H1 (cell line): ENCODE data around the gene FEZF1. TPM values are rescaled to one million over a fixed set of nuclear protein-coding genes. Genes with fewer than 3 reads are reported as not detected.

Experiments used
- CTBP2 ChIP-seq: IDR thresholded peaks from 2 replicates; pipeline ENCODE4 v1.7.0; 2011; ENCODE audit warnings: borderline replicate concordance, mild to moderate bottlenecking, moderate library complexity, mixed read lengths, low read length; ENCODE audit not compliant: insufficient read depth, insufficient read length
- EZH2 ChIP-seq: fragments of 200-600 bp; sonication (generic); IDR thresholded peaks from 2 replicates; pipeline ENCODE4 v1.7.1; 2012; ENCODE audit warnings: low read depth, mild to moderate bottlenecking, moderate library complexity, low read length, inconsistent platforms; ENCODE audit not compliant: severe bottlenecking
- JUN ChIP-seq: IDR thresholded peaks from 2 replicates; pipeline ENCODE4 v1.6.1; 2011; ENCODE audit warnings: low read depth, mild to moderate bottlenecking, improper control_type of control experiment, low read length
- JUND ChIP-seq: IDR thresholded peaks from 2 replicates; pipeline ENCODE4 v1.6.1; 2011; ENCODE audit warnings: mild to moderate bottlenecking, improper control_type of control experiment, low read length
- MAFK ChIP-seq: IDR thresholded peaks from 2 replicates; pipeline ENCODE4 v1.6.1; 2012; ENCODE audit warnings: low read depth, mild to moderate bottlenecking, improper control_type of control experiment, low read length
- RFX5 ChIP-seq: IDR thresholded peaks from 2 replicates; pipeline ENCODE4 v1.6.1; 2011; ENCODE audit warnings: low read depth, low read length, improper control_type of control experiment, borderline replicate concordance
- SAP30 ChIP-seq: fragments of 300-600 bp; sonication (generic); IDR thresholded peaks from 2 replicates; pipeline ENCODE4 v1.7.1; 2012; ENCODE audit warnings: low read length, moderate library complexity, mild to moderate bottlenecking, inconsistent platforms; ENCODE audit not compliant: insufficient read depth, insufficient replicate concordance
- TAF7 ChIP-seq: optimal IDR thresholded peaks from 2 replicates; pipeline ENCODE3; 2011; ENCODE audit warnings: low read depth, mild to moderate bottlenecking, inconsistent platforms, low read length, moderate library complexity, borderline replicate concordance
- polyA plus RNA-seq, 7 experiments: library from polyadenylated mRNA; depleted of rRNA in 3 of 7; stranded (reverse) in 5 of 7; unstranded in 2 of 7; fragments of >200 nt in 5 of 7; fragments of 200-250 nt in 2 of 7; gene quantifications; 1 replicate in 5 of 7; 2 replicates in 1 of 7; 4 replicates in 1 of 7; pipeline versions ENCODE4 v1.2.1 to v1.2.3, GENCODE V29; 2011 to 2013; ENCODE audit warnings: missing spikeins in 2 of 7, mixed read lengths in 2 of 7
- total RNA-seq: library from RNA; stranded (reverse); fragmentation: NEBNext Ultra II Directional; extraction: Animal tissue kit (Norgen Biotek cat#: 25700); gene quantifications from 2 replicates; pipeline ENCODE4 v1.2.1, GENCODE V29; 2021
- TF ChIP-seq, protein P1 (sequence below): fragments of 300-600 bp; sonication (generic); IDR thresholded peaks from 2 replicates; pipeline ENCODE4 v1.7.1; 2012; ENCODE audit warnings: low read length, moderate library complexity, mild to moderate bottlenecking, inconsistent platforms; ENCODE audit not compliant: insufficient replicate concordance

Gene FEZF1
- total and polyA plus RNA-seq, 2 of the 8 experiments (the other 6 are each of a cell fraction or from before 2014, with no cell fraction given): 10.6 to 15.7 TPM

DNA sequence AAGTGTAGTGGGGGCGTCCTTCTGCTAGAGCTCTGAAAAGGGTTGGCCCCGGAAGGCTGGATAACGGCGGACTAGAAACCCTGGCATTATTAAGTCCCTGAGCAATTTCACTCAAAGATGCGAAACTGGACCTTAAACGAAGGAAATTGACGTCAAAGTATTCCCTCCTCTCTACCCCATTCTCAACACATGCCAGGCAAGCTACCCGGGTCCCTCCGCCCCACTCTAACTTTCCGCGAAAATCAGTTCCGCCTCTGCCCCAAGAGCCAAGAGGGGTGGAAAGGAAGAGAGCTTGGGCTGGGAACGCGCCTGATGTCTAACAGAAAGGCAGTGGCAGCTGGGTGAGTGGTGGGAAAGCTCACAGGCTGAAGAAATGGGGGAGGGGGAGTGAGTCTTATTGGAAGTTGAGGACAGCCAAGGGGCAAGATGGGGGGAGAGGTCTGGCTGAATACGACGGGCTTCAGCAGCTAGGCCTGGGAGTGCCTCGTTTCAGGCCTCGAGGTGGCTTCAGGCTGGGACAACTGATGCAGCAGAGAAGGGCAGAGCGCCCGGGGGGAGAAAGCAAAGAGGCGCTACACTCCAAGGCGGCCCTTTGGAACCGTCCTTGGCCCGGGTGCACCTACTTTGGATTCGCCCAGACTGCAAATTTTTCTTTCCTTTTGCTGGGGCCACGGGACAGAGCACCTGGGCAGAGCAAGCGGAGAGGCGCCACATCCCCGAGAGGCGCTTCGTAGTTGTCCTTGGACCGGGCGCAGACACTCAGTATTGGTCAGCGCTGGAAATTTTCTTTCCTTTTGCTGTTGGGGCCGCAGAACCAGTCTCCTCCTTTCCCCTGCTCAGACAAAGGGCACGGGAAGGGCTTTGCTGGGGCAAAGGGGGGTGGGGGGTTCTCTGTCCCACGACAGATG, 2.0 kb upstream of the FEZF1 start (continued):
- TF ChIP-seq, protein P1, sequence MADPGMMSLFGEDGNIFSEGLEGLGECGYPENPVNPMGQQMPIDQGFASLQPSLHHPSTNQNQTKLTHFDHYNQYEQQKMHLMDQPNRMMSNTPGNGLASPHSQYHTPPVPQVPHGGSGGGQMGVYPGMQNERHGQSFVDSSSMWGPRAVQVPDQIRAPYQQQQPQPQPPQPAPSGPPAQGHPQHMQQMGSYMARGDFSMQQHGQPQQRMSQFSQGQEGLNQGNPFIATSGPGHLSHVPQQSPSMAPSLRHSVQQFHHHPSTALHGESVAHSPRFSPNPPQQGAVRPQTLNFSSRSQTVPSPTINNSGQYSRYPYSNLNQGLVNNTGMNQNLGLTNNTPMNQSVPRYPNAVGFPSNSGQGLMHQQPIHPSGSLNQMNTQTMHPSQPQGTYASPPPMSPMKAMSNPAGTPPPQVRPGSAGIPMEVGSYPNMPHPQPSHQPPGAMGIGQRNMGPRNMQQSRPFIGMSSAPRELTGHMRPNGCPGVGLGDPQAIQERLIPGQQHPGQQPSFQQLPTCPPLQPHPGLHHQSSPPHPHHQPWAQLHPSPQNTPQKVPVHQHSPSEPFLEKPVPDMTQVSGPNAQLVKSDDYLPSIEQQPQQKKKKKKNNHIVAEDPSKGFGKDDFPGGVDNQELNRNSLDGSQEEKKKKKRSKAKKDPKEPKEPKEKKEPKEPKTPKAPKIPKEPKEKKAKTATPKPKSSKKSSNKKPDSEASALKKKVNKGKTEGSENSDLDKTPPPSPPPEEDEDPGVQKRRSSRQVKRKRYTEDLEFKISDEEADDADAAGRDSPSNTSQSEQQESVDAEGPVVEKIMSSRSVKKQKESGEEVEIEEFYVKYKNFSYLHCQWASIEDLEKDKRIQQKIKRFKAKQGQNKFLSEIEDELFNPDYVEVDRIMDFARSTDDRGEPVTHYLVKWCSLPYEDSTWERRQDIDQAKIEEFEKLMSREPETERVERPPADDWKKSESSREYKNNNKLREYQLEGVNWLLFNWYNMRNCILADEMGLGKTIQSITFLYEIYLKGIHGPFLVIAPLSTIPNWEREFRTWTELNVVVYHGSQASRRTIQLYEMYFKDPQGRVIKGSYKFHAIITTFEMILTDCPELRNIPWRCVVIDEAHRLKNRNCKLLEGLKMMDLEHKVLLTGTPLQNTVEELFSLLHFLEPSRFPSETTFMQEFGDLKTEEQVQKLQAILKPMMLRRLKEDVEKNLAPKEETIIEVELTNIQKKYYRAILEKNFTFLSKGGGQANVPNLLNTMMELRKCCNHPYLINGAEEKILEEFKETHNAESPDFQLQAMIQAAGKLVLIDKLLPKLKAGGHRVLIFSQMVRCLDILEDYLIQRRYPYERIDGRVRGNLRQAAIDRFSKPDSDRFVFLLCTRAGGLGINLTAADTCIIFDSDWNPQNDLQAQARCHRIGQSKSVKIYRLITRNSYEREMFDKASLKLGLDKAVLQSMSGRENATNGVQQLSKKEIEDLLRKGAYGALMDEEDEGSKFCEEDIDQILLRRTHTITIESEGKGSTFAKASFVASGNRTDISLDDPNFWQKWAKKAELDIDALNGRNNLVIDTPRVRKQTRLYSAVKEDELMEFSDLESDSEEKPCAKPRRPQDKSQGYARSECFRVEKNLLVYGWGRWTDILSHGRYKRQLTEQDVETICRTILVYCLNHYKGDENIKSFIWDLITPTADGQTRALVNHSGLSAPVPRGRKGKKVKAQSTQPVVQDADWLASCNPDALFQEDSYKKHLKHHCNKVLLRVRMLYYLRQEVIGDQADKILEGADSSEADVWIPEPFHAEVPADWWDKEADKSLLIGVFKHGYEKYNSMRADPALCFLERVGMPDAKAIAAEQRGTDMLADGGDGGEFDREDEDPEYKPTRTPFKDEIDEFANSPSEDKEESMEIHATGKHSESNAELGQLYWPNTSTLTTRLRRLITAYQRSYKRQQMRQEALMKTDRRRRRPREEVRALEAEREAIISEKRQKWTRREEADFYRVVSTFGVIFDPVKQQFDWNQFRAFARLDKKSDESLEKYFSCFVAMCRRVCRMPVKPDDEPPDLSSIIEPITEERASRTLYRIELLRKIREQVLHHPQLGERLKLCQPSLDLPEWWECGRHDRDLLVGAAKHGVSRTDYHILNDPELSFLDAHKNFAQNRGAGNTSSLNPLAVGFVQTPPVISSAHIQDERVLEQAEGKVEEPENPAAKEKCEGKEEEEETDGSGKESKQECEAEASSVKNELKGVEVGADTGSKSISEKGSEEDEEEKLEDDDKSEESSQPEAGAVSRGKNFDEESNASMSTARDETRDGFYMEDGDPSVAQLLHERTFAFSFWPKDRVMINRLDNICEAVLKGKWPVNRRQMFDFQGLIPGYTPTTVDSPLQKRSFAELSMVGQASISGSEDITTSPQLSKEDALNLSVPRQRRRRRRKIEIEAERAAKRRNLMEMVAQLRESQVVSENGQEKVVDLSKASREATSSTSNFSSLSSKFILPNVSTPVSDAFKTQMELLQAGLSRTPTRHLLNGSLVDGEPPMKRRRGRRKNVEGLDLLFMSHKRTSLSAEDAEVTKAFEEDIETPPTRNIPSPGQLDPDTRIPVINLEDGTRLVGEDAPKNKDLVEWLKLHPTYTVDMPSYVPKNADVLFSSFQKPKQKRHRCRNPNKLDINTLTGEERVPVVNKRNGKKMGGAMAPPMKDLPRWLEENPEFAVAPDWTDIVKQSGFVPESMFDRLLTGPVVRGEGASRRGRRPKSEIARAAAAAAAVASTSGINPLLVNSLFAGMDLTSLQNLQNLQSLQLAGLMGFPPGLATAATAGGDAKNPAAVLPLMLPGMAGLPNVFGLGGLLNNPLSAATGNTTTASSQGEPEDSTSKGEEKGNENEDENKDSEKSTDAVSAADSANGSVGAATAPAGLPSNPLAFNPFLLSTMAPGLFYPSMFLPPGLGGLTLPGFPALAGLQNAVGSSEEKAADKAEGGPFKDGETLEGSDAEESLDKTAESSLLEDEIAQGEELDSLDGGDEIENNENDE: no peak
- TF ChIP-seq SAP30: peak; percentile 9
- TF ChIP-seq MAFK: no peak
- TF ChIP-seq CTBP2: peak; percentile 79
- TF ChIP-seq JUND: no peak
- TF ChIP-seq TAF7: no peak
- TF ChIP-seq EZH2: peak; percentile 4
- TF ChIP-seq JUN: no peak
- TF ChIP-seq RFX5: no peak
